Colonic mucosa (tissue), 4 donors: ENCODE measurements around the gene ZNF397. TPM values are rescaled to one million over a fixed set of nuclear protein-coding genes. Genes with fewer than 3 reads are reported as not detected.
"Not testable (repeated sequence)": the region's sequence is repeated elsewhere in the genome, so short reads cannot be mapped to it uniquely, and the experiment has no call there.

ENCODE experiments used
- DNase-seq: peaks from one replicate; pipeline ENCODE4 v3.0.0-alpha.2; 2020
- H3K27ac ChIP-seq: fragments of 200-600 bp; one replicate; pipeline ENCODE4 v1.8.0; 2021
- H3K27me3 ChIP-seq: fragments of 200-600 bp; one replicate; pipeline ENCODE4 v1.8.0; 2021
- H3K36me3 ChIP-seq: fragments of 200-600 bp; one replicate; pipeline ENCODE4 v1.8.0; 2021
- H3K4me1 ChIP-seq: fragments of 200-600 bp; one replicate; pipeline ENCODE4 v1.8.0; 2021; ENCODE audit warnings: mild to moderate bottlenecking
- H3K4me3 ChIP-seq: fragments of 200-600 bp; one replicate; pipeline ENCODE4 v1.8.0; 2021
- H3K9ac ChIP-seq, 2 donors: one replicate each; pipeline ENCODE4 v1.7.0; 2013; ENCODE audit warnings: control low read depth in 2 of 2, low read depth in 2 of 2, low read length in 2 of 2
- H3K9me3 ChIP-seq: fragments of 200-600 bp; one replicate; pipeline ENCODE4 v1.8.0; 2021
- CTCF ChIP-seq: fragments of 200-600 bp; IDR thresholded peaks from one replicate; pipeline ENCODE4 v1.8.0; 2022; ENCODE audit warnings: antibody characterized with exemption, mild to moderate bottlenecking
- intact Hi-C: fragments of 100-400 bp; cut with DNase I; formaldehyde crosslinking; loops from one replicate; pipeline ENCODE4 v1.14.1; 2022
- total RNA-seq, 2 donors: library from RNA; stranded (reverse); fragmentation: NEBNext Ultra II Directional in 1 of 2; extraction: Animal tissue kit (Norgen Biotek cat#: 25700) in 1 of 2; gene quantifications; one replicate each; pipeline ENCODE4 v1.2.1, GENCODE V29; 2021
- donor health status: healthy.
- donor health status: DM: no; HTN: no; CAD: no.
- donor health status: DM: no; HTN: no; CAD: no.

The ZNF397 gene
- total RNA-seq, 2 donors from 2014 or later, result 22.7 to 25.2 TPM

- intact Hi-C loops, result no loop called here
- DNase-seq, result no peak
- no peak for TF ChIP-seq CTCF
- Histone ChIP-seq H3K4me3 (no peak overlapping the region), H3K36me3 (no peaks in the 10 kb centered on the region), H3K4me1 (no peaks in the 10 kb centered on the region), H3K9ac (no peak overlapping the region), H3K27me3 (no peaks in the 10 kb centered on the region), H3K27ac (no peak overlapping the region), H3K9me3 (no peaks in the 10 kb centered on the region)
Measured at GRCh38 chr18:35201256-35201931, 39.4 kb upstream of the ZNF397 start.

GRCh38 chr18:35203067-35203466 lies 37.8 kb upstream of the ZNF397 start:
- Histone ChIP-seq H3K9ac (no peak overlapping the region), H3K9me3 (no peaks in the 10 kb centered on the region), H3K36me3 (no peaks in the 10 kb centered on the region), H3K27me3 (no peaks in the 10 kb centered on the region), H3K27ac (no peak overlapping the region), H3K4me1 (no peaks in the 10 kb centered on the region), H3K4me3 (no peak overlapping the region)
- no peak for DNase-seq
- TF ChIP-seq CTCF, result no peak
- intact Hi-C loops, result no loop called here

GRCh38 chr18:35205199-35205712 lies 35.6 kb upstream of the ZNF397 start:
- Histone ChIP-seq H3K36me3 (no peaks in the 10 kb centered on the region), H3K9me3 (no peaks in the 10 kb centered on the region), H3K27me3 (no peaks in the 10 kb centered on the region), H3K27ac (no peak overlapping the region), H3K4me1 (no peaks in the 10 kb centered on the region), H3K4me3 (no peak overlapping the region), H3K9ac (no peak overlapping the region)
- no peak for DNase-seq
- intact Hi-C loops, result no loop called here
- no peak for TF ChIP-seq CTCF

GRCh38 chr18:35205746-35206458 lies 34.9 kb upstream of the ZNF397 start:
- H3K4me1 ChIP-seq, H3K4me3 ChIP-seq, intact Hi-C loops, DNase-seq, H3K9me3 ChIP-seq, H3K27me3 ChIP-seq, H3K36me3 ChIP-seq, H3K9ac ChIP-seq, H3K27ac ChIP-seq: not testable (repeated sequence)

- TF ChIP-seq CTCF, result no peak
- Histone ChIP-seq H3K27me3 (no peaks in the 10 kb centered on the region), H3K9ac (no peak overlapping the region), H3K27ac (no peak overlapping the region), H3K4me3 (no peak overlapping the region), H3K4me1 (no peaks in the 10 kb centered on the region), H3K9me3 (no peaks in the 10 kb centered on the region), H3K36me3 (no peaks in the 10 kb centered on the region)
- intact Hi-C loops, result no loop called here
- no peak for DNase-seq
Measured at GRCh38 chr18:35215026-35215425, 25.8 kb upstream of the ZNF397 start.

GRCh38 chr18:35216611-35217010 lies 24.2 kb upstream of the ZNF397 start:
- intact Hi-C loops, H3K4me3 ChIP-seq: not testable (repeated sequence)

GRCh38 chr18:35219331-35219730 lies 21.5 kb upstream of the ZNF397 start:
- intact Hi-C loops, H3K36me3 ChIP-seq, H3K27me3 ChIP-seq, H3K9ac ChIP-seq, H3K27ac ChIP-seq, H3K4me1 ChIP-seq, H3K4me3 ChIP-seq, H3K9me3 ChIP-seq: not testable (repeated sequence)
- DNase-seq, result peak; percentile 26

More at GRCh38 chr18:35216611-35217010, 24.2 kb upstream of the ZNF397 start:
- not testable (repeated sequence) for H3K9me3 ChIP-seq, DNase-seq, H3K4me1 ChIP-seq, H3K27ac ChIP-seq, H3K27me3 ChIP-seq, H3K9ac ChIP-seq, H3K36me3 ChIP-seq
